H9 (cell line): Measurements from ENCODE around the gene GREB1L. TPM values are rescaled to one million over a fixed set of nuclear protein-coding genes. Genes with fewer than 3 reads are reported as not detected.

Source experiments
- DNase-seq: peaks from one replicate; pipeline ENCODE4 v3.0.0-alpha.2; 2017
- H2AFZ ChIP-seq: one replicate; pipeline ENCODE4 v1.6.1; 2013; ENCODE audit warnings: mild to moderate bottlenecking, low read length, control low read depth, moderate library complexity
- H2AK5ac ChIP-seq: 2 replicates; pipeline ENCODE4 v1.6.1; 2013; ENCODE audit warnings: low read length, control low read depth, mixed read lengths; ENCODE audit not compliant: insufficient read length
- H2BK120ac ChIP-seq: one replicate; pipeline ENCODE4 v1.6.1; 2013; ENCODE audit warnings: low read depth, mild to moderate bottlenecking, low read length, control low read depth, inconsistent platforms; ENCODE audit not compliant: poor library complexity, severe bottlenecking
- H2BK12ac ChIP-seq: 2 replicates; pipeline ENCODE4 v1.6.1; 2013; ENCODE audit warnings: low read length, control low read depth, mixed read lengths, low read depth; ENCODE audit not compliant: insufficient read length
- H2BK15ac ChIP-seq: 2 replicates; pipeline ENCODE4 v1.6.1; 2013; ENCODE audit warnings: low read depth, low read length, control low read depth
- H2BK20ac ChIP-seq: one replicate; pipeline ENCODE4 v1.6.1; 2013; ENCODE audit warnings: low read depth, mild to moderate bottlenecking, low read length, control low read depth, inconsistent platforms; ENCODE audit not compliant: poor library complexity, severe bottlenecking
- H2BK5ac ChIP-seq: 2 replicates; pipeline ENCODE4 v1.6.1; 2013; ENCODE audit warnings: low read length, control low read depth, mixed read lengths; ENCODE audit not compliant: insufficient read length
- H3K14ac ChIP-seq: 2 replicates; pipeline ENCODE4 v1.6.1; 2013; ENCODE audit warnings: low read length, control low read depth; ENCODE audit not compliant: insufficient read depth
- H3K18ac ChIP-seq: 2 replicates; pipeline ENCODE4 v1.6.1; 2013; ENCODE audit warnings: low read depth, mild to moderate bottlenecking, mixed read lengths, low read length, control low read depth; ENCODE audit not compliant: insufficient read length
- H3K23ac ChIP-seq: 2 replicates; pipeline ENCODE4 v1.6.1; 2013; ENCODE audit warnings: low read length, control low read depth, mixed read lengths, low read depth; ENCODE audit not compliant: insufficient read length
- H3K23me2 ChIP-seq: 2 replicates; pipeline ENCODE4 v1.6.1; 2013; ENCODE audit warnings: low read depth, mild to moderate bottlenecking, mixed read lengths, low read length, control low read depth; ENCODE audit not compliant: insufficient read length, poor library complexity, severe bottlenecking
- H3K27ac ChIP-seq: 2 replicates; pipeline ENCODE4 v1.5.1; 2013; ENCODE audit warnings: low read length, control low read depth, mixed read lengths, low read depth; ENCODE audit not compliant: insufficient read length
- H3K27me3 ChIP-seq: 2 replicates; pipeline ENCODE4 v1.6.1; 2013; ENCODE audit warnings: low read length, control low read depth, inconsistent platforms; ENCODE audit not compliant: insufficient read depth
- H3K4ac ChIP-seq: 2 replicates; pipeline ENCODE4 v1.6.1; 2013; ENCODE audit warnings: low read depth, mild to moderate bottlenecking, control low read depth, inconsistent platforms, low read length, moderate library complexity
- H3K4me1 ChIP-seq: 2 replicates; pipeline ENCODE4 v1.6.1; 2013; ENCODE audit warnings: low read length, control low read depth, inconsistent platforms; ENCODE audit not compliant: insufficient read depth
- H3K4me2 ChIP-seq: 2 replicates; pipeline ENCODE4 v1.6.1; 2013; ENCODE audit warnings: low read length, control low read depth, mixed read lengths; ENCODE audit not compliant: insufficient read length, insufficient read depth
- H3K56ac ChIP-seq: 2 replicates; pipeline ENCODE4 v1.6.1; 2013; ENCODE audit warnings: low read depth, mild to moderate bottlenecking, mixed read lengths, low read length, control low read depth; ENCODE audit not compliant: insufficient read length
- H3K79me1 ChIP-seq: 2 replicates; pipeline ENCODE4 v1.6.1; 2013; ENCODE audit warnings: low read depth, mild to moderate bottlenecking, moderate library complexity, low read length, control low read depth, inconsistent platforms; ENCODE audit not compliant: insufficient read depth, poor library complexity, severe bottlenecking
- H3K79me2 ChIP-seq: 2 replicates; pipeline ENCODE4 v1.6.1; 2013; ENCODE audit warnings: low read length, control low read depth, inconsistent platforms; ENCODE audit not compliant: insufficient read depth
- H3K9ac ChIP-seq: 2 replicates; pipeline ENCODE4 v1.6.1; 2013; ENCODE audit warnings: low read length, control low read depth, mixed read lengths; ENCODE audit not compliant: insufficient read length; ENCODE audit errors: extremely low read depth
- H3K9me3 ChIP-seq: one replicate; pipeline ENCODE4 v1.6.1; 2013; ENCODE audit warnings: low read depth, low read length, inconsistent platforms; ENCODE audit not compliant: control insufficient read depth
- H3T11ph ChIP-seq: one replicate; pipeline ENCODE4 v1.6.1; 2013; ENCODE audit warnings: mild to moderate bottlenecking, low read length, control low read depth, inconsistent platforms
- H4K20me1 ChIP-seq: one replicate; pipeline ENCODE4 v1.6.1; 2013; ENCODE audit not compliant: control insufficient read depth, insufficient read length, insufficient read depth
- H4K5ac ChIP-seq: 2 replicates; pipeline ENCODE4 v1.6.1; 2013; ENCODE audit warnings: low read depth, mild to moderate bottlenecking, mixed read lengths, low read length, control low read depth; ENCODE audit not compliant: insufficient read length
- H4K8ac ChIP-seq: replicated peaks from 2 replicates; pipeline ENCODE4 v1.6.1; 2013; ENCODE audit warnings: low read length, control low read depth, mixed read lengths, low read depth; ENCODE audit not compliant: insufficient read length
- H4K91ac ChIP-seq: 2 replicates; pipeline ENCODE4 v1.6.1; 2013; ENCODE audit warnings: low read depth, mild to moderate bottlenecking, moderate library complexity, mixed read lengths, low read length, control low read depth; ENCODE audit not compliant: insufficient read length
- H3K27ac Mint-ChIP-seq, 3 experiments: 2 replicates in 2 of 3; 3 replicates in 1 of 3; pipeline ENCODE4 v1.8.0; 2020 to 2021; ENCODE audit warnings: mixed read lengths in 3 of 3, mild to moderate bottlenecking in 1 of 3, moderate library complexity in 1 of 3
- H3K27me3 Mint-ChIP-seq: 2 replicates; pipeline ENCODE4 v1.8.0; 2021; ENCODE audit warnings: low read depth, mild to moderate bottlenecking, moderate library complexity, mixed read lengths
- H3K36me3 Mint-ChIP-seq, 3 experiments: 2 replicates in 2 of 3; 3 replicates in 1 of 3; pipeline ENCODE4 v1.8.0; 2020 to 2021; ENCODE audit warnings: low read depth in 3 of 3, mixed read lengths in 3 of 3; ENCODE audit not compliant: insufficient read depth in 1 of 3
- H3K4me1 Mint-ChIP-seq, 2 experiments: 2 replicates each; pipeline ENCODE4 v1.8.0; 2020; ENCODE audit warnings: mixed read lengths in 2 of 2
- H3K4me3 Mint-ChIP-seq, 2 experiments: 2 replicates in 1 of 2; 3 replicates in 1 of 2; pipeline ENCODE4 v1.8.0; 2020 to 2021; ENCODE audit warnings: mild to moderate bottlenecking in 2 of 2, mixed read lengths in 2 of 2, moderate library complexity in 1 of 2
- H3K9me3 Mint-ChIP-seq, 2 experiments: 2 replicates in 1 of 2; 3 replicates in 1 of 2; pipeline ENCODE4 v1.8.0; 2020; ENCODE audit warnings: mild to moderate bottlenecking in 2 of 2, mixed read lengths in 2 of 2, moderate library complexity in 1 of 2
- CTCF ChIP-seq: fragments of 200-600 bp; sonication (generic); conservative IDR thresholded peaks from 3 replicates; pipeline ENCODE4 v1.8.0; 2021; ENCODE audit warnings: antibody characterized with exemption, mild to moderate bottlenecking
- WGBS: extraction: QIAGEN DNeasy Blood & Tissue Kit; methylation state at CpG from one replicate; pipeline ENCODE4 v1.1.7; 2013; ENCODE audit warnings: missing lambda C conversion rate, low lambda C conversion rate, mixed read lengths; ENCODE audit not compliant: insufficient read length; ENCODE audit errors: extremely low coverage; 5-methylcytosine and 5-hydroxymethylcytosine counted together
- total RNA-seq: library from RNA; stranded (reverse); gene quantifications from 2 replicates; pipeline ENCODE4 v1.2.1, GENCODE V29; 2021

GREB1L gene
- total RNA-seq, 1 experiment from 2014 or later, result 2.7 TPM

DNA sequence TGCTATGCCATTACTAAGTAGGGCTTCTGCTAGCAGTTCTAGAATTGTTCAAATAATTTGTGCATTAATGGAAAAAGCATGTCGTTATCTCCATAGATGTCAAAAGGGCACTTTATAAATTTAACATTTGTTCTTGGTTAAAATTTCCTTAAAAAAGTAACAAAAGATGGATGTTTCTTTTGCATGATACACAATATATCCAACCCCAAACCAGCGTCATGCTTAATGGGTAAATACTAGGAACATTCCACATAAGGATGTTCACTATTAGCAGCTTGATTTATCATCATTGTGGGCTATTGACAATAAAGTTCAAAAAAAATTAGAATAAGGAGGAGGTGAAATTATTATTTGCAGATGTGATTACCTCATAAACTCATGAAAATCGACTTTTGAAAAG is 79.7 kb downstream of the GREB1L start:
- no peak overlapping the region for H3K23ac ChIP-seq
- no peak overlapping the region for H2BK15ac ChIP-seq
- Mint-ChIP-seq H3K4me3 (no peak overlapping the region), H3K27me3 (no peaks in the 10 kb centered on the region), H3K9me3 (peaks cover 0 to 5% of the 10 kb centered on the region in 2 experiments; a peak in 2 of 5 replicates), H3K36me3 (peaks cover 0 to 7% (median 0%) of the 10 kb centered on the region in 3 experiments; a peak in 1 of 7 replicates), H3K27ac (no peak overlapping the region), H3K4me1 (peaks cover 2 to 4% of the 10 kb centered on the region in 2 experiments)
- no peak for DNase-seq
- H3K9me3 ChIP-seq, result no peaks in the 10 kb centered on the region
- H2BK5ac ChIP-seq, result no peak overlapping the region
- H3K18ac ChIP-seq, result no peak overlapping the region
- H3K4ac ChIP-seq, result no peak overlapping the region
- H3K27ac ChIP-seq, result no peak overlapping the region
- no peak overlapping the region for H4K8ac ChIP-seq
- no peaks in the 10 kb centered on the region for H4K20me1 ChIP-seq
- no peak for TF ChIP-seq CTCF
- no peak overlapping the region for H2BK12ac ChIP-seq
- no peak overlapping the region for H2AK5ac ChIP-seq
- no peak overlapping the region for H3K56ac ChIP-seq
- no peak overlapping the region for H2AFZ ChIP-seq
- H2BK20ac ChIP-seq, result no peak overlapping the region
- WGBS, result no CpG with 5 or more reads among the region's 3 CpGs
- no peaks in the 10 kb centered on the region for H3K79me2 ChIP-seq
- H2BK120ac ChIP-seq, result no peak overlapping the region
- no peaks in the 10 kb centered on the region for H3K27me3 ChIP-seq
- H4K5ac ChIP-seq, result no peak overlapping the region
- no peak overlapping the region for H3K14ac ChIP-seq
- no peak overlapping the region for H4K91ac ChIP-seq
- H3K4me2 ChIP-seq, result no peak overlapping the region
- H3K23me2 ChIP-seq, result no peaks in the 10 kb centered on the region
- H3K4me1 ChIP-seq, result no peaks in the 10 kb centered on the region
- H3K9ac ChIP-seq, result no peak overlapping the region
- no peak overlapping the region for H3T11ph ChIP-seq
- H3K79me1 ChIP-seq, result no peaks in the 10 kb centered on the region
